Limb (tissue), 2 donors: ENCODE results near the gene DPEP2NB.
"Not testable (repeated sequence)": the region's sequence is repeated elsewhere in the genome, so short reads cannot be mapped to it uniquely, and the experiment has no call there.

Source experiments
- DNase-seq, 2 donors: peaks; one replicate each; pipeline ENCODE4 v3.0.0-alpha.2; 2016; ENCODE audit errors: extremely low spot score in 2 of 2

Gene DPEP2NB

GRCh38 chr16:68015681-68016080, at the start of gene DPEP2NB:
Gene DPEP2NB, minus strand, starts transcription at chr16:68015911. Its CDS starts 141 bp downstream, at chr16:68015770.
- no peak for DNase-seq

- DNase-seq = peak; percentile 55 to 66
Observed at GRCh38 chr16:68064791-68065365, 49.2 kb upstream of the DPEP2NB start.

GRCh38 chr16:68062910-68063393, 47.2 kb upstream of the DPEP2NB start:
- DNase-seq = no peak

GRCh38 chr16:68061396-68061795, 45.7 kb upstream of the DPEP2NB start:
- DNase-seq = no peak

- DNase-seq = no peak
Observed at GRCh38 chr16:68059804-68060203, 44.1 kb upstream of the DPEP2NB start.

- no peak for DNase-seq
Observed at GRCh38 chr16:68055395-68055794, 39.7 kb upstream of the DPEP2NB start.

- DNase-seq = no peak
Observed at GRCh38 chr16:68049449-68049848, 33.7 kb upstream of the DPEP2NB start.

- DNase-seq = no peak
Observed at GRCh38 chr16:68047987-68048386, 32.3 kb upstream of the DPEP2NB start.

- DNase-seq = no peak
Observed at GRCh38 chr16:68046106-68046505, 30.4 kb upstream of the DPEP2NB start.

GRCh38 chr16:68041783-68042182, 26.1 kb upstream of the DPEP2NB start:
- DNase-seq = no peak

- peak; percentile 32 to 82 for DNase-seq
Observed at GRCh38 chr16:68040506-68041288, 25.0 kb upstream of the DPEP2NB start.

- no peak for DNase-seq
Observed at GRCh38 chr16:68037841-68038597, 22.3 kb upstream of the DPEP2NB start.

- DNase-seq = no peak
Observed at GRCh38 chr16:68035227-68035626, 19.5 kb upstream of the DPEP2NB start.

- DNase-seq = no peak
Observed at GRCh38 chr16:68033101-68033500, 17.4 kb upstream of the DPEP2NB start.

- no peak for DNase-seq
Observed at GRCh38 chr16:68031951-68032350, 16.2 kb upstream of the DPEP2NB start.

GRCh38 chr16:68030108-68030507, 14.4 kb upstream of the DPEP2NB start:
- DNase-seq = not testable (repeated sequence)

- no peak for DNase-seq
Observed at GRCh38 chr16:68028996-68029395, 13.3 kb upstream of the DPEP2NB start.

GRCh38 chr16:68022728-68023537, 7.2 kb upstream of the DPEP2NB start, which contains the start of the genes DDX28 and DUS2:
Gene DDX28, minus strand, starts transcription at chr16:68023232. Its CDS starts 30 bp downstream, at chr16:68023202.
Gene DUS2, plus strand, starts transcription at chr16:68023284. Its CDS starts 14,740 bp downstream, at chr16:68038024.
- DNase-seq = peak; percentile 86 to 98

- DNase-seq = peak in 1 of 2 donors; percentile 35
Observed at GRCh38 chr16:68022278-68022727, 6.6 kb upstream of the DPEP2NB start.

- no peak for DNase-seq
Observed at GRCh38 chr16:68021490-68021889, 5.8 kb upstream of the DPEP2NB start.

GRCh38 chr16:68019167-68019680, 3.5 kb upstream of the DPEP2NB start:
- no peak for DNase-seq
